HUES6 (cell line): ENCODE measurements around the gene NCAPG.

Experiments
- H3K27ac ChIP-seq: 2 replicates; pipeline ENCODE4 v1.7.0; 2013; ENCODE audit warnings: low read depth, mild to moderate bottlenecking, low read length, inconsistent platforms
- H3K27me3 ChIP-seq: 2 replicates; pipeline ENCODE4 v1.6.1; 2013; ENCODE audit warnings: low read length; ENCODE audit not compliant: control insufficient read depth, insufficient read depth
- H3K36me3 ChIP-seq: 2 replicates; pipeline ENCODE4 v1.6.1; 2013; ENCODE audit warnings: low read length; ENCODE audit not compliant: control insufficient read depth, insufficient read depth
- H3K4me1 ChIP-seq: 2 replicates; pipeline ENCODE4 v1.6.1; 2013; ENCODE audit warnings: low read length; ENCODE audit not compliant: control insufficient read depth, insufficient read depth
- H3K4me3 ChIP-seq: 2 replicates; pipeline ENCODE4 v1.5.1; 2013; ENCODE audit warnings: low read depth, low read length
- H3K9ac ChIP-seq: one replicate; pipeline ENCODE4 v1.6.1; 2013; ENCODE audit warnings: mild to moderate bottlenecking, low read length
- H3K9me3 ChIP-seq: 2 replicates; pipeline ENCODE4 v1.6.1; 2013; ENCODE audit warnings: low read depth, low read length; ENCODE audit not compliant: control insufficient read depth, insufficient read depth

NCAPG gene

GRCh38 chr4:17876943-17877342 lies 66.2 kb downstream of the NCAPG start:
- H3K4me3 ChIP-seq: no peak overlapping the region
- no peak overlapping the region for H3K9ac ChIP-seq
- H3K27me3 ChIP-seq: no peaks in the 10 kb centered on the region
- H3K36me3 ChIP-seq: no peaks in the 10 kb centered on the region
- no peaks in the 10 kb centered on the region for H3K4me1 ChIP-seq
- H3K9me3 ChIP-seq: no peaks in the 10 kb centered on the region
- no peak overlapping the region for H3K27ac ChIP-seq

GRCh38 chr4:17877661-17878060 lies 66.9 kb downstream of the NCAPG start:
- Histone ChIP-seq H3K9ac (no peak overlapping the region), H3K4me3 (no peak overlapping the region), H3K4me1 (no peaks in the 10 kb centered on the region), H3K27ac (no peak overlapping the region), H3K27me3 (no peaks in the 10 kb centered on the region), H3K36me3 (no peaks in the 10 kb centered on the region), H3K9me3 (no peaks in the 10 kb centered on the region)

GRCh38 chr4:17884063-17884462 lies 73.3 kb downstream of the NCAPG start:
- Histone ChIP-seq H3K9me3 (no peaks in the 10 kb centered on the region), H3K9ac (no peak overlapping the region), H3K36me3 (no peaks in the 10 kb centered on the region), H3K27me3 (no peaks in the 10 kb centered on the region), H3K4me1 (no peaks in the 10 kb centered on the region), H3K27ac (no peak overlapping the region), H3K4me3 (no peak overlapping the region)

GRCh38 chr4:17884511-17884910 lies 73.7 kb downstream of the NCAPG start:
- Histone ChIP-seq H3K4me1 (peaks cover 2% of the 10 kb centered on the region; the same call in 1 of the 2 replicates), H3K36me3 (no peaks in the 10 kb centered on the region), H3K27me3 (no peaks in the 10 kb centered on the region)

GRCh38 chr4:17889692-17890091 lies 78.9 kb downstream of the NCAPG start:
- Histone ChIP-seq H3K9ac (no peak overlapping the region), H3K27ac (no peak overlapping the region), H3K27me3 (no peaks in the 10 kb centered on the region), H3K4me3 (no peak overlapping the region), H3K4me1 (peaks cover 8% of the 10 kb centered on the region; the same call in 1 of the 2 replicates), H3K36me3 (no peaks in the 10 kb centered on the region), H3K9me3 (no peaks in the 10 kb centered on the region)

More at GRCh38 chr4:17884511-17884910, 73.7 kb downstream of the NCAPG start:
- H3K27ac ChIP-seq: no peak overlapping the region
- no peak overlapping the region for H3K4me3 ChIP-seq
- H3K9me3 ChIP-seq: no peaks in the 10 kb centered on the region
- no peak overlapping the region for H3K9ac ChIP-seq

- no peaks in the 10 kb centered on the region for H3K27me3 ChIP-seq
- H3K4me3 ChIP-seq: no peak overlapping the region
- H3K4me1 ChIP-seq: peaks cover 7% of the 10 kb centered on the region; the same call in 1 of the 2 replicates
- no peaks in the 10 kb centered on the region for H3K36me3 ChIP-seq
- no peaks in the 10 kb centered on the region for H3K9me3 ChIP-seq
- no peak overlapping the region for H3K9ac ChIP-seq
- H3K27ac ChIP-seq: no peak overlapping the region
Observed at GRCh38 chr4:17894421-17894820, 83.6 kb downstream of the NCAPG start.
